ENCODE measurements around the gene RABL3. TPM values are rescaled to one million over a fixed set of nuclear protein-coding genes. Genes with fewer than 3 reads are reported as not detected.

Gene RABL3
- polyA plus RNA-seq, 1 of the 3 experiments (the other 2 are of a cell fraction): 2.2 TPM

GRCh38 chr3:120769436-120769835, 27.1 kb upstream of the RABL3 start:
- Histone ChIP-seq H3K79me2 (ENCODE audit: insufficient read depth) (peaks cover 52% of the 10 kb centered on the region), H3K9me3 (no peaks in the 10 kb centered on the region), H3F3A (replicated peaks; ENCODE audit: insufficient read depth) (peaks cover 6% of the 10 kb centered on the region), H3K27me3 (ENCODE audit: insufficient read depth) (no peaks in the 10 kb centered on the region), H3K4me1 (ENCODE audit: control insufficient read depth in 1 of 2, insufficient read depth in 2 of 2, low read depth in 1 of 2, low read length in 1 of 2) (peaks cover 3 to 10% of the 10 kb centered on the region in 2 experiments; a peak in 3 of 4 replicates), H3K4me2 (no peak overlapping the region), H3K36me3 (replicated peaks in 1 of 2; ENCODE audit: control insufficient read depth in 1 of 2, insufficient read depth in 2 of 2, low read length in 1 of 2) (peaks cover 5 to 27% of the 10 kb centered on the region in 2 experiments), H3K9me2 (no peaks in the 10 kb centered on the region), H4K20me1 (ENCODE audit: insufficient read depth) (no peaks in the 10 kb centered on the region), H3K4me3 (ENCODE audit: low read depth in 2 of 2, low read length in 1 of 2) (no peak overlapping the region), H2AFZ (ENCODE audit: low read depth) (no peak overlapping the region), H3K27ac (ENCODE audit: low read depth in 2 of 2, low read length in 1 of 2) (no peak overlapping the region), H3K9ac (no peak overlapping the region)
- ChIA-PET POLR2A (no interaction called here), CTCF (interaction anchor here (1.9 kb wide), 1 partner anchor 26 kb away, joined by 7 read pairs; no protein-coding TSS in a partner anchor)
- no peak for DNase-seq
- WGBS (ENCODE audit: low lambda C conversion rate): 97% methylated on average over 2 of the region's 2 CpGs
- TF ChIP-seq FOXJ3 (CRISPR knock-in tag; IDR thresholded peaks at IDR 0.05): no peak

GRCh38 chr3:120767106-120767505, 24.8 kb upstream of the RABL3 start:
- no peak overlapping the region for H3K4me3 ChIP-seq (ENCODE audit: low read depth in 2 of 2, low read length in 1 of 2)
- H3K27me3 ChIP-seq (ENCODE audit: insufficient read depth): no peaks in the 10 kb centered on the region
- H2AFZ ChIP-seq (ENCODE audit: low read depth): no peak overlapping the region
- H3K9me3 ChIP-seq: no peaks in the 10 kb centered on the region
- no peak for TF ChIP-seq IRF3 (IDR thresholded peaks at IDR 0.05; ENCODE audit: low read depth, low read length)
- TF ChIP-seq TAF1 (IDR thresholded peaks at IDR 0.05; ENCODE audit: borderline replicate concordance, low read depth, low read length): no peak
- TF ChIP-seq EP300 (IDR thresholded peaks at IDR 0.05; ENCODE audit: borderline replicate concordance in 1 of 2, low read depth in 1 of 2, low read length in 1 of 2): no peak
- TF ChIP-seq RAD21 (IDR thresholded peaks at IDR 0.05; ENCODE audit: low read length): no peak
- no peak for TF ChIP-seq CTCF (IDR thresholded peaks at IDR 0.05)
- TF ChIP-seq PBX3 (IDR thresholded peaks at IDR 0.05): no peak
- no peak for TF ChIP-seq NFIC (IDR thresholded peaks at IDR 0.05; ENCODE audit: borderline replicate concordance)
- TF ChIP-seq REST (IDR thresholded peaks at IDR 0.05; ENCODE audit: low read depth, low read length): no peak
- no peak for TF ChIP-seq RCOR1 (IDR thresholded peaks at IDR 0.05; ENCODE audit: low read length)
- no peak for TF ChIP-seq POLR2AphosphoS5 (IDR thresholded peaks at IDR 0.05; ENCODE audit: low read depth, low read length)
- no peak for TF ChIP-seq FOSL2 (IDR thresholded peaks at IDR 0.05; ENCODE audit: borderline replicate concordance, low read depth)
- no peak for TF ChIP-seq FOXM1 (IDR thresholded peaks at IDR 0.05; ENCODE audit: low read depth)
- TF ChIP-seq MAX (IDR thresholded peaks at IDR 0.05; ENCODE audit: low read depth): no peak
- no peak for TF ChIP-seq TEAD4 (IDR thresholded peaks at IDR 0.05; ENCODE audit: borderline replicate concordance, insufficient read depth)
- TF ChIP-seq USF1 (IDR thresholded peaks at IDR 0.05; ENCODE audit: borderline replicate concordance, low read depth): no peak
- no peak for TF ChIP-seq SMC3 (IDR thresholded peaks at IDR 0.05; ENCODE audit: low read depth, low read length)
- TF ChIP-seq JUND (IDR thresholded peaks at IDR 0.05): no peak
- TF ChIP-seq RXRA (IDR thresholded peaks at IDR 0.05; ENCODE audit: borderline replicate concordance, low read depth): no peak
- H3K4me1 ChIP-seq (ENCODE audit: control insufficient read depth in 1 of 2, insufficient read depth in 2 of 2, low read depth in 1 of 2, low read length in 1 of 2): peaks cover 3 to 5% of the 10 kb centered on the region in 2 experiments; a peak in 3 of 4 replicates
- H4K20me1 ChIP-seq (ENCODE audit: insufficient read depth): no peaks in the 10 kb centered on the region
- WGBS (ENCODE audit: low lambda C conversion rate): 86% methylated on average over 1 of the region's 1 CpG
- peaks cover 5 to 15% of the 10 kb centered on the region in 2 experiments for H3K36me3 ChIP-seq (replicated peaks in 1 of 2; ENCODE audit: control insufficient read depth in 1 of 2, insufficient read depth in 2 of 2, low read length in 1 of 2)
- no peak overlapping the region for H3K27ac ChIP-seq (ENCODE audit: low read depth in 2 of 2, low read length in 1 of 2)
- peaks cover 9% of the 10 kb centered on the region for H3F3A ChIP-seq (replicated peaks; ENCODE audit: insufficient read depth)
- peaks cover 69% of the 10 kb centered on the region for H3K79me2 ChIP-seq (ENCODE audit: insufficient read depth)
- H3K9me2 ChIP-seq: no peaks in the 10 kb centered on the region
- H3K4me2 ChIP-seq: no peak overlapping the region
- POLR2A ChIA-PET: interaction anchor here (0.6 kb wide), 1 partner anchor 200 kb away, joined by 3 read pairs; no protein-coding TSS in a partner anchor
- no peak overlapping the region for H3K9ac ChIP-seq
- no peak for DNase-seq
- CTCF ChIA-PET: interaction anchor here (0.7 to 3.2 kb wide), 3 partner anchors 8 to 205 kb away, joined by 3 to 16 read pairs (median 5); no protein-coding TSS in a partner anchor
